Prostate gland (tissue), 2 donors: ENCODE measurements around the gene PEX26. TPM values are rescaled to one million over a fixed set of nuclear protein-coding genes. Genes with fewer than 3 reads are reported as not detected.
A peak's percentile ranks its signal among the peaks of the same experiment; 100 is the strongest.
"Not testable (repeated sequence)": the region's sequence is repeated elsewhere in the genome, so short reads cannot be mapped to it uniquely, and the experiment has no call there.

Source experiments
- DNase-seq: peaks from one replicate; pipeline ENCODE4 v3.0.0-alpha.2; 2019; ENCODE audit warnings: low spot score
- H3K27ac ChIP-seq, 2 donors: fragments of 200-600 bp; sonication (generic); 2 replicates each; pipeline ENCODE4 v1.5.1; 2017 to 2019
- H3K27me3 ChIP-seq: fragments of 200-600 bp; sonication (generic); replicated peaks from 2 replicates; pipeline ENCODE4 v1.5.1; 2019; ENCODE audit not compliant: insufficient read depth
- H3K36me3 ChIP-seq, 2 donors: fragments of 200-600 bp; sonication (generic); 1 replicate in 1 of 2; 2 replicates in 1 of 2; pipeline versions ENCODE4 v1.5.1 to v1.8.1; 2017 to 2019
- H3K4me1 ChIP-seq: fragments of 200-600 bp; sonication (generic); replicated peaks from 2 replicates; pipeline ENCODE4 v1.5.1; 2019
- H3K4me3 ChIP-seq, 2 donors: fragments of 200-600 bp; sonication (generic); 2 replicates each; pipeline ENCODE4 v1.5.1; 2017 to 2019
- H3K9me3 ChIP-seq: fragments of 200-600 bp; sonication (generic); 2 replicates; pipeline ENCODE4 v1.5.1; 2017
- POLR2A ChIP-seq: fragments of 450-650 bp; IDR thresholded peaks from one replicate; pipeline ENCODE4 v1.6.1; 2016; ENCODE audit warnings: antibody characterized with exemption, mild to moderate bottlenecking
- POLR2AphosphoS5 ChIP-seq: sonication (generic); formaldehyde crosslinking; IDR thresholded peaks from one replicate; pipeline ENCODE4 v1.6.1; 2017; ENCODE audit warnings: antibody characterized with exemption
- whole genome bisulfite sequencing: methylation state at CpG from one replicate; pipeline ENCODE4 v1.1.5; 2018; 5-methylcytosine and 5-hydroxymethylcytosine counted together
- intact Hi-C: fragments of 100-400 bp; cut with DNase I; formaldehyde crosslinking; loops from one replicate; pipeline ENCODE4 v1.14.2; 2022
- total RNA-seq, 2 donors: library from RNA; depleted of rRNA; stranded (reverse); fragments of >200 nt; gene quantifications; one replicate each; pipeline ENCODE4 v1.1.0, GENCODE V29; 2016
- TF ChIP-seq, protein P1 (sequence below), 4 experiments: fragments of 200-600 bp in 2 of 4; fragments of 450-650 bp in 2 of 4; sonication (generic) in 2 of 4; IDR thresholded peaks; 1 replicate in 3 of 4; 2 replicates in 1 of 4; pipeline ENCODE4 v1.5.1; 2016 to 2019; ENCODE audit warnings: antibody characterized with exemption in 4 of 4, mild to moderate bottlenecking in 2 of 4, moderate library complexity in 2 of 4

The PEX26 gene
- total RNA-seq, 2 donors from 2014 or later: 34.7 to 38.2 TPM

DNA sequence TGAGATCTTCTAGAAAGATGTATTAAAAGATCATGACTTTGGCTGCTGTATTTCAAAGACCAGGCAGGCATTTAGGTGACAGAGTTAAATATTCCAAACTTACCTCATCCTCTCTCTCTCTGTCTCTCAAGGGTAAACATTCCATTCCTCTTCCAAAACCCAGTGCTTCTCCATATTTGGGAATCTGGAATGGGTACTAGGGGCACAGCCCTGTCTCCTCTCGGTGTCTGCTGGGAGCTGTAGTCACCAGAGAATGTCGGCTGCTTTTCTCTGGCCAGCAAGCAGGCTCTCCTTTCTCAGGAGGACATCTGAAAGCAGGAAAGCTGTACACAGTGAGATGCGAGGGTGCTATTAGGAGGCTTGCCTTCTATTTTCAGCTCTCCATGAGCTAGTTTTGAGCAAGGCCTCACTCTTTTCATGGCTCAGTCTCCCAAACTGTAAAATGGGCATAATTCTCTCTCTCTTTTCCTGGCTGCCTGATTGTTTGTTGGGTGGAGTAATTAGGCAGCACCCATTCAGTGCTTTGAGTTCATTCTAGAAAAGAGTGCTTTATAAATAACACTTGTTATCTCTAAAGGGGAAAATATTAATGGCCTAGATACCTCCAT, 9.3 kb upstream of the PEX26 start:
- Histone ChIP-seq H3K4me1 (peaks cover 11% of the 10 kb centered on the region), H3K27ac (peak overlapping the region; percentile 84 to 86), H3K36me3 (no peaks in the 10 kb centered on the region), H3K27me3 (no peaks in the 10 kb centered on the region), H3K4me3 (no peak overlapping the region), H3K9me3 (no peaks in the 10 kb centered on the region)
- intact Hi-C loops: loop anchor here (2.0 kb wide), 1 partner anchor 44 kb away; the partner anchor contains the start of gene MICAL3
- 39% methylated on average over 3 of the region's 3 CpGs for WGBS
- DNase-seq: no peak
- peak; percentile 67 for TF ChIP-seq POLR2AphosphoS5
- TF ChIP-seq, protein P1, sequence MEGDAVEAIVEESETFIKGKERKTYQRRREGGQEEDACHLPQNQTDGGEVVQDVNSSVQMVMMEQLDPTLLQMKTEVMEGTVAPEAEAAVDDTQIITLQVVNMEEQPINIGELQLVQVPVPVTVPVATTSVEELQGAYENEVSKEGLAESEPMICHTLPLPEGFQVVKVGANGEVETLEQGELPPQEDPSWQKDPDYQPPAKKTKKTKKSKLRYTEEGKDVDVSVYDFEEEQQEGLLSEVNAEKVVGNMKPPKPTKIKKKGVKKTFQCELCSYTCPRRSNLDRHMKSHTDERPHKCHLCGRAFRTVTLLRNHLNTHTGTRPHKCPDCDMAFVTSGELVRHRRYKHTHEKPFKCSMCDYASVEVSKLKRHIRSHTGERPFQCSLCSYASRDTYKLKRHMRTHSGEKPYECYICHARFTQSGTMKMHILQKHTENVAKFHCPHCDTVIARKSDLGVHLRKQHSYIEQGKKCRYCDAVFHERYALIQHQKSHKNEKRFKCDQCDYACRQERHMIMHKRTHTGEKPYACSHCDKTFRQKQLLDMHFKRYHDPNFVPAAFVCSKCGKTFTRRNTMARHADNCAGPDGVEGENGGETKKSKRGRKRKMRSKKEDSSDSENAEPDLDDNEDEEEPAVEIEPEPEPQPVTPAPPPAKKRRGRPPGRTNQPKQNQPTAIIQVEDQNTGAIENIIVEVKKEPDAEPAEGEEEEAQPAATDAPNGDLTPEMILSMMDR (IDR thresholded peaks at IDR 0.05): no peak

GRCh38 chr22:18069041-18069440, 8.7 kb upstream of the PEX26 start:
- Histone ChIP-seq H3K36me3 (no peaks in the 10 kb centered on the region), H3K4me3 (no peak overlapping the region), H3K9me3 (no peaks in the 10 kb centered on the region), H3K27me3 (no peaks in the 10 kb centered on the region), H3K4me1 (peaks cover 11% of the 10 kb centered on the region), H3K27ac (peak overlapping the region; percentile 84 to 86)
- no peak for DNase-seq
- intact Hi-C loops: loop anchor here (2.0 kb wide), 1 partner anchor 44 kb away; the partner anchor contains the start of gene MICAL3
- 47% methylated on average over 2 of the region's 2 CpGs for WGBS
- TF ChIP-seq, protein P1 (IDR thresholded peaks at IDR 0.05): no peak
- no peak for TF ChIP-seq POLR2A
- peak; percentile 3 for TF ChIP-seq POLR2AphosphoS5

DNA sequence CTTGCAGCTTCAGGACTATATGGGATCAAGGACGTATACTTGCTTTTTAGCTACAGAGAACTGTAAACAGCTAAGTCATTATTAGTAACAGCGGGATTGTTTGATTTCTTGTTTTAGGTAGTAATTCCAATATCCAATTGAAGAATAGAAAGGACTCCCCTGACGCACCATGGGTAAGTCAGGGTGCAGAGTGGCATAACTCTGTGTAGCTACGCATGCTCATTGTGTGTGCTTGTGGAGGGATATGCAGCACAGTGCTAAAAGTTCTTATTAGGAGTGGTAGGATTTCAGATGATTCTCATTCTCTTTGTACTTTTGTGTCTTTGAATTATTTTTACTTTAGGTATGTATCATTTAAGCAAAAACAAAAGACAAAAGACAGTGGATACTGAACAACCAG, 7.7 kb upstream of the PEX26 start:
- peak overlapping the region; percentile 63 to 84 for H3K27ac ChIP-seq

GRCh38 chr22:18070556-18071306, 7.1 kb upstream of the PEX26 start:
- TF ChIP-seq POLR2A (no peak), POLR2AphosphoS5 (peak; percentile 76)
- TF ChIP-seq, protein P1 (IDR thresholded peaks at IDR 0.05): peak in 2 of 4 experiments; percentile 16 to 39
- Histone ChIP-seq H3K4me1 (peaks cover 12% of the 10 kb centered on the region), H3K27me3 (no peaks in the 10 kb centered on the region), H3K4me3 (peak overlapping the region in 1 of 2 donors; percentile 15), H3K27ac (peak overlapping the region; percentile 63 to 84), H3K9me3 (no peaks in the 10 kb centered on the region), H3K36me3 (no peaks in the 10 kb centered on the region)
- DNase-seq: peak; percentile 62
- WGBS: 53% methylated on average over 14 of the region's 14 CpGs
- intact Hi-C loops: no loop called here

More for the DNA sequence above, 7.7 kb upstream of the PEX26 start:
- intact Hi-C loops: no loop called here
- Histone ChIP-seq H3K9me3 (no peaks in the 10 kb centered on the region), H3K4me1 (peaks cover 11% of the 10 kb centered on the region), H3K27me3 (no peaks in the 10 kb centered on the region), H3K4me3 (no peak overlapping the region), H3K36me3 (no peaks in the 10 kb centered on the region)
- TF ChIP-seq, protein P1 (IDR thresholded peaks at IDR 0.05): no peak
- TF ChIP-seq POLR2A: no peak
- no peak for TF ChIP-seq POLR2AphosphoS5
- no peak for DNase-seq
- 90% methylated on average over 4 of the region's 4 CpGs for WGBS

- intact Hi-C loops: not testable (repeated sequence)
Observed at GRCh38 chr22:18071307-18071967, 6.4 kb upstream of the PEX26 start.

More at GRCh38 chr22:18071307-18071967, 6.4 kb upstream of the PEX26 start:
- 89% methylated on average over 7 of the region's 7 CpGs for WGBS
- not testable (repeated sequence) for H3K9me3 ChIP-seq, H3K36me3 ChIP-seq, H3K27me3 ChIP-seq, DNase-seq
- Histone ChIP-seq H3K27ac (peak overlapping the region; percentile 63 to 84), H3K4me3 (peak overlapping the region in 1 of 2 donors; percentile 15), H3K4me1 (peaks cover 18% of the 10 kb centered on the region)
